ENCODE data around the gene MAP3K7.

Gene MAP3K7

DNA sequence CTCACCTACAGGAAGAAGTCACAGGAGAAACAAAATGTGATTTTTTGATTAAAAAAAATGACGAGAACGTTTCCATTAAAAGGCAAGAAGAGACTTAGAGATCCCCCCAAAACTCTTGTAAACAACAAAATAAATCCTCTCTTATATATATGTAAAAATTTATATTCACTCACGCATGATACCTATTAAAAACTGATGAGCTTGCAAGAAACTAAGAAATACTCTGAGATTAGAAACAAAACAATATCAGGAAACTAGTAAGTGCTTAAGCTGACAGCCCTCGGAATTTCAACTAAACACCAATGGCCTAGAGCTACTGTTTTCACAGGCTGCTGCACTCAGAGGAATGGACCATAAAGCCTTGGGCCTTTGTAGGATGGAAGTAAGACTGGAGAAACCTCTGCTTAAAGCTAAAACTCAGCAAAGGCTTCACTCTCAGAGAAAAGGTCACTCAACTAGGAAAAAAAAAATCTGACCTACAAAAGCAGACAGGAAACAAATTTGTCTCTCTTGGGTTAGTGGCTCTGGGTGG, 63.0 kb downstream of the MAP3K7 start:
- no peak for DNase-seq

- DNase-seq = no peak
Observed at GRCh38 chr6:90521955-90522354, 64.9 kb downstream of the MAP3K7 start.

GRCh38 chr6:90516074-90516660, 70.7 kb downstream of the MAP3K7 start:
- DNase-seq = no peak

GRCh38 chr6:90514496-90514895, 72.4 kb downstream of the MAP3K7 start:
- no peak for DNase-seq

- DNase-seq = no peak
Observed at GRCh38 chr6:90508753-90509152, 78.1 kb downstream of the MAP3K7 start.

DNA sequence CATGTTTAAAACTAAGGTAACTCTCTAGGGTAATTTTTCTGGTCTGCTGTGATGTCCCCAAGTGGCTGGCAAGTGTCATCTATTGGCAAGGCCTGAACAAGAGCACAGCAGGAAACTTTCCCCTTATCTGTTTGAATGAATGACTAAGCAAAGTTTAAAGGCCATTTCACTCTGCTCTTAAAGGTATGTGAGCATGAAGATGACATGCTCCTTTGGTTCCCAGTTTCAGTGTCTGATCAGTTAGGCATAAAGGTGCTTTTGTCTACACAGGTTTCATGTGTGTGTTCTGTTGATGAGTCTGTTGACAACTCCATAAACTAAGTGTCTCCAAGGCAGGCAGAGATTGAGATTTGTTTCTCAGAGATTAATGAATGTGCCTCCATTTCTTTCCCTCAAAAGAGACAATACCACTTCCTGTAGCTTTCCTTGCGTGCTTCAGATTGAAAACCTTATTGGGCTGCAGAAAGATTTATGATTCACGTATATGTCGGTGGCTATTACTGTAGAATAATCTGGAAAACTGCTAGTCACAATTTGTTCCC, 83.9 kb downstream of the MAP3K7 start:
- no peak for DNase-seq

DNA sequence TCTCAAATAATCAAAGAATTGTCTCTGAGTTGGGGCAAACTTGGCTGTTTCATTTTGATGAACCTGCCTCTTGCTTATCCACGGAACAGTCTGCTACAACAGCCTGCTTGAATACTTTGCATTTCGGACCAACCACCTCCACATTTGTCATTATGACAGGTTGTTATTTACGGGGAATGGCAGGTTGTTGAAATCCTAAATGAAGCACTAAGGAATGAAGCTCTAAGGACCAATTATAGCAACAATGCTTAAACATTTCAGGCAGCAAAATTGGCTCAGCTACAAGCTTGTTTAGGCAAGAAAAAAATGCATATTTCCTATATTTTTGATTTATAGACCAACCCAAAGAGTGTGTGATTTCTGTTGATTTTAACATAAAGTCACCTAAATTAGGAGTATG, 84.5 kb downstream of the MAP3K7 start:
- no peak for DNase-seq

DNA sequence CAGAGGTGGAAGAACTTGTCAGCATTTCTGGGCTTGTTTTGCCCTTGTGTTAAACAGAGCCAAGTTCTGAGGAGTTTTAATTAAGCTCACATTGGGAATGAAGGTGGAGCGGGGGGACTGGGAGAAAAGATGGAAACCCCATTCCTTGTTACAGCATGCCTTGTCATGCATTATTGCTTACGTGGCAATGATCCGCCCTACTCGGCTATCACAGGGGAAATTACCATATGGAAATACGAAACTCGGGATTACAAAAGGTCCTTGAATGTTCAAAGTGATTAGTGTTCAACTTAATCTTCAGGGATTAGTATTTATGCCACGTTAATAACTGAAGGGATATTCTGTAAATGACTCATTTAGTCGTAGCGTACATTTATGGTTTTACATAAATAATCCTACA, 86.4 kb downstream of the MAP3K7 start:
- DNase-seq = no peak

- DNase-seq = no peak
Observed at GRCh38 chr6:90497411-90497810, 89.5 kb downstream of the MAP3K7 start.

GRCh38 chr6:90496258-90497016, 90.4 kb downstream of the MAP3K7 start:
- DNase-seq = no peak

DNA sequence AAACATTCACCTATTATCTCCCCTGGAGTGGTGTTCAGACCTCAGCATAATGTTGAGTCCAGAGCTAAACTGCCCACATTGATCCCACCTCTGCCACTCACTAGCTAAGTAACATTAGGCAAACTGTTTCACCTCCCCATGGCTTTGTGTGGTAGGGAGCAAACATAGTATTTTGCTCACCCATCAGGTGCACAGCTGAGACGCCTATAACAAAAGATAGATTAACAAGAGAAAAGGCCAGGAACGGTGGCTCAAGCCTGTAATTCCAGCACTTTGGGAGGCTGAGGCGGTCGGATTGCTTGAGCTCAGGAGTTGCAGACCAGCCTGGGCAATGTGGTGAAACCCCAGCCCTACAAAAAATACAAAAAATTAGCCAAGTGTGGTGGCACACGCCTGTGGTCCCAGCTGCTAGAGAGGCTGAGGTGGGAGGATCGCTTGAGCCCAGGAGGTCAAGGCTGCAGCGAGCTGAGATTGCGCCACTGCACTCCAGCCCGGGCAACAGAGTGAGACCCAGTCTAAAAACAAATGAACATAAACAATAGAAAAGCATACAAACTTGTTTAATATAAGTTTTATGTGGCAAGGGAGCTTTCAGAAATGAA, 91.6 kb downstream of the MAP3K7 start:
- no peak for DNase-seq

DNA sequence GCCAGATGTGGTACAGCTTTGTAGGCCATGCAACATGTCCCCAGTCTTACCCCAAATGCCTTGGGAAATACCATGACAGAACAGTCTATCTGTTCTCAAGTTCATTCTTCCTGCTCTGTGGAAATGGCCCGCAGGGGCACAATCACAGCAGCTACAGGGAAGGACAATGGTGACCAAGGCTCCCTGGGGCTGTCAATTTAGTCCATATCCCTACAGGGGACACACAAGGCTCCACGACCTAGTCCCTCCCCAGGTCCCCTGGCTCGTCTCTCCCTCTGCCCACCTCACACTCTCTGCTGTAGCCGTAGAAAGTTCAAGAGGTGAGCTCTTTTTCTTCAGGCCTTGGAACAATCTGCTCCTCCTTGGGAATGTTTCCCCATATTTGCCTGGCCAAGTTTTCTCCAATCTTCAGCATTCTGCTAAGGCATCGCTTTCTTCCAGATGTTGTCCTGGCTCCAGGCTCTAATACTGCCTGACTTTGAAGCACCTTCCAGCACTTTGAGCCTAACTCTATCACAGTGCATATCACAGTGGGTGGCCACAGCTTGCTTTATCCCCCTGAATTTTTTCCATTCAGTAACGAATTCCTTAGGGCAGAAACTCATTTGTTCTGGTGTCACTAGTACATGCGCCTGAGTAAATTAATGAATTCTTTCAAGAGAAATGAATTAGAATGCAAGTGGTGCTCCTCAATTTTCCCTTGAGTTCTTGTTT, 92.6 kb downstream of the MAP3K7 start:
- DNase-seq = no peak

GRCh38 chr6:90493332-90493731, 93.5 kb downstream of the MAP3K7 start:
- no peak for DNase-seq

DNA sequence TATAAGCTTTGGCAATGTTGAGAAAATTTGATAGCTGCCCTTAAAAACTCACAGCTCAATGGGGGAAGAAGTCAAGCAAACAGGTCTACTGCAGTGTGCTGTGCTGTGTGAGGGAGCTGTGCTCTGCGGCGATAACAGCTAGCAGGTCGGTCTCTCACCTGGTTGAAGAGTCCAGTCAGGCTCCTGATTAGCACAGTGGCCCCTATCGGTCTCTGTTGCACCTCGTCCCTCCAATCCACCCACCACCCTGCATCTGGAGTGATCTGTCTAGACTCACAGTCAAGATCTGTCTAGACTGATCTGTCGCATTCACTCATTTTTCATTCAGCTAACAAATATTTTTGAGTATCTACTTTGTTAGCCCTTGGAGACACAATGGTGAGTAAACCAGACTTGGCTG, 94.1 kb downstream of the MAP3K7 start:
- no peak for DNase-seq

DNA sequence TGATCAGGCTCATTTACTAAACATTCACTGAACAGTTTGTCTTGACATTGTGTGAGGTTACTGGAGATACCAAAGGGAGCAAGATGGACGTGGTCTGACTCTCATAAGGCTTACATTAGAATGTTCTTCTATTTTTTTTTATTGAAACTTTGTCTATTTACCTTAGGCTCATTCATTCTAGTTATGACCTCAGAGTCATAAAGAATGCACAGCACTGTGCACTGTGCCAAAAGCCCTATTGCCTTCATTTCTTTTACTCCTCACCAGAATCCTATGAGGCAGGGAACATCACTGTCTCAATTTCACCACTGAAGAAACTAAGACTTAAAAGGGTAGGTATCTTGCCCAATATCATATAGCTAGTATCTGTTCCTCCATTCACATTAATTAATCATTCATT, 94.5 kb downstream of the MAP3K7 start:
- DNase-seq = no peak

DNA sequence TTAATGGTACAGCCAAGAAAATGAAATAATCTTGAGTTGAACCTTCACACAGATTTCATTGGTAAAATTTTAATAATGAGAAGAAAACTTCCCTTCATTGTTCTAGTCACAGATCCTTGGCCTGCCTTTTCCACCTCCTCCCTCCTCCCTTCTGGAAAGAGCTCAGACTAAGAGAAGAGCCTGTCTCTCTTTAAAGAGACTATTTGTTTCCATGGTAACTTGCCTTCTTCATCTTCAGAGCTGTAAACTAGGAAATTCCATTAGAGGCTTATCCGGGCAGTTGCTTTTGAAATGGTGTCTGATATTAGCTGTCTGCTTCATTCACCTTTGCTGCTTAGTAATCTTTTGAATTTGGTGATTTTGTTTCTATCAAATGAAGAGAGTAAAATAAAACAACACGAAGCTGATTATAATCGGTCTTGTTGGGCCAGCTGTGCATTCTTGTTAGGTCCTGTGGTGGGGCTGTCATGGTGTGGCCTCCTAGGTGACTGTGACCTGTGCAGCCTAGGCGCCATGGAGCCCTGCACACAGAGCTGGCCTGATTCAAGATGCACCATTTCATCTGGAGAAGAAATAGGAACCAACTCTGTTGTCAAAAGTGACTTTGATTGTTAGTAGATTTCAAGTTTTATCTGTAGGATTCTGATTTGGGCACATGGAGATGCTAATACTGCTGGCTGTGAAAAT, 96.7 kb downstream of the MAP3K7 start:
- DNase-seq = no peak

DNA sequence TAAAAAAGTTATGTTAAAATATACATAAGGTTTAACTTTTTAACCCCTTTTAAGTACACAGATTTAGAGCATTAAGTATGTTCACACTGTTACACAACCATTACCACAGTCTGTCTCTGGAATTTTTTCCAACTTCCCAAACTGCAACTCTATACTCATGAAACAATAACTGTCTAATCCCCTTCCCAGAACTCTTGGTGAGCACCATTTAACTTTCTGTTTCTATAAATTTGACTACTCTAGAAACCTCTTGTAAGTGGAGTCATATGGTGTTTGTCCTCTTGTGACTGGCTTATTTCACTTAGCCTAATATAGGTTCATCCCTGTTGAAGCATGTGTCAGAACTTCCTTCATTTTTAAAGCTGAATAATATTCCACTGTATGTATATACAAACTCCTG, 98.1 kb downstream of the MAP3K7 start:
- DNase-seq = no peak

DNA sequence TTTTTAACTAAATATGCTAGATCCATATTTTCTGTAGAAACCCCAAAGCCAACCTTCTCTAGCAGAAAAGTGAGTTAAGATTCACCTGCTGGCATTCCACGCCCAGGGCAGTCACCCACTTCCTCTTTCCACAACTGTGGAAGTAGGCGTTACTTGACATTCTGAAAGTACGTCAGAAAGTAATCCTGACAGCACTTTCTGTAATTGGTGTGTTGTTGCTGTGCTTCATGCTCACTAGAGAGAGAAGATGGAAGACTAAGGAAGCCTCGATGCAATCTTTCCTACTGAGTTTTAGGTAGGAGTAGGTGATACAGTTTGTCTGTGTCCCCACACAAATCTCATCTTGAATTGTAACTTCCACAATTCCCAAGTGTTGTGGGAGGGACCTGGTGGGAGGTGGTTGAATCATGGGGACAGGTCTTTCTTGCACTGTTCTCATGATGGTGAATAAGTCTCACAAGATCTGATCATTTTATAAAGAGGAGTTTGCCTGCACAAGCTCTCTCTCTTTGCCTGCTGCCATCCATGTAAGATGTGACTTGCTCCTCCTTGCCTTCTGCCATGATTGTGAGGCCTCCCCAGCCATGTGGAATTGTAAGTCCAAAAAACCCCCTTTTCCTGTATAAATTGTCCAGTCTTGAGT, 101.1 kb downstream of the MAP3K7 start:
- DNase-seq = no peak

DNA sequence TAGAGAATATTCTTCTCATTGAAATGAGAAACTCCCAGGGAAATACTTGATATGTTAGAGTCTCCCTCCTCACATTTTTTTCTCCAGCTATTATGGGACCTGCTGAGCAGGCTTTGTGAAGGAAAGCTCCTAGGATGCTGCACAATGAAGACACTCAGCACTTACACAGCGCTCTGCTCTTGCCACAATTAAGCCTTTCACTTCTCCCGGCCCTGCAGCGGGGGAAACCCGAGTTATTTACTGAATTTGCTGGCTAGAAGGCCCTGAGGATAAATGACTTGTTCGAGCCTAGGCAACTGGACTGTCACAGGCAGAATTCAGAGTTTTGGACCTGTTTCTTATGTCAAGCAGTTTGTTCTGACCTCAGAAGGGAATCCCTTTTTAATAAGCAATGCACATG, 102.0 kb downstream of the MAP3K7 start:
- DNase-seq = no peak

DNA sequence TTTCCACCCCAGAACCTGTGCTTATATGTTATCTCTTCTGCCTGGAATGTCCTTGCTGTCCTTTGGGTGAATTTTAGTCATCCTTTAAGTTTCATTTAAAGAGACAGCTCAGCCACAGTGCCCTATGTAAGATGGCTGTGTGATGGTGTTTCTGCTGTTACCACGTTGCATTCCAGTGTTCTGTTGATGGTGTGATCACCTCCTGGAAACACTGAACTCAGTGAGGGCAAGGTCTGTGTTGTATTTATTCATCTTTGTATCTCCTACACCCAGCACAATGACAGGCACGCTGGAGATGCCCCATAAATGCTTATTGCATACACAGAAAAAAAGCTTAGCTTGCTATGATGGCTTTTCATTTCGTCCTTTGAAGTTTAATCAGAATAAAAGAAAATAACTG, 102.5 kb downstream of the MAP3K7 start:
- no peak for DNase-seq

- DNase-seq = no peak
Observed at GRCh38 chr6:90483956-90484355, 102.9 kb downstream of the MAP3K7 start.

Measured in GOT3 (cell line).